Measurements from ENCODE around the gene SEMA6B. TPM values are rescaled to one million over a fixed set of nuclear protein-coding genes. Genes with fewer than 3 reads are reported as not detected.

SEMA6B gene
- polyA plus RNA-seq, 1 of the 3 experiments (the other 2 are of a cell fraction), result 3.7 TPM

- Histone ChIP-seq H3K9me3 (no peaks in the 10 kb centered on the region), H4K20me1 (ENCODE audit: insufficient read depth) (no peaks in the 10 kb centered on the region), H3K27me3 (ENCODE audit: insufficient read depth) (peaks cover 41% of the 10 kb centered on the region; the same call in 1 of the 2 replicates), H3K27ac (ENCODE audit: low read depth in 2 of 2, low read length in 1 of 2) (no peak overlapping the region), H3K4me3 (ENCODE audit: low read depth in 2 of 2, low read length in 1 of 2) (no peak overlapping the region), H3K9me2 (no peaks in the 10 kb centered on the region), H3K36me3 (replicated peaks in 1 of 2; ENCODE audit: control insufficient read depth in 1 of 2, insufficient read depth in 2 of 2, low read length in 1 of 2) (no peaks in the 10 kb centered on the region), H3K4me2 (no peak overlapping the region), H3K4me1 (ENCODE audit: control insufficient read depth in 1 of 2, insufficient read depth in 2 of 2, low read depth in 1 of 2, low read length in 1 of 2) (peaks cover 0 to 2% of the 10 kb centered on the region in 2 experiments; a peak in 1 of 4 replicates), H2AFZ (ENCODE audit: low read depth) (no peak overlapping the region), H3K9ac (no peak overlapping the region), H3F3A (replicated peaks; ENCODE audit: insufficient read depth) (peaks cover 3% of the 10 kb centered on the region), H3K79me2 (ENCODE audit: insufficient read depth) (no peaks in the 10 kb centered on the region)
- TF ChIP-seq USF1 (IDR thresholded peaks at IDR 0.05; ENCODE audit: borderline replicate concordance, low read depth), result no peak
- TF ChIP-seq ELF1 (IDR thresholded peaks at IDR 0.05), result no peak
- TF ChIP-seq TCF12 (IDR thresholded peaks at IDR 0.05), result no peak
- TF ChIP-seq, protein P1, sequence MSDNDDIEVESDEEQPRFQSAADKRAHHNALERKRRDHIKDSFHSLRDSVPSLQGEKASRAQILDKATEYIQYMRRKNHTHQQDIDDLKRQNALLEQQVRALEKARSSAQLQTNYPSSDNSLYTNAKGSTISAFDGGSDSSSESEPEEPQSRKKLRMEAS (IDR thresholded peaks at IDR 0.05; ENCODE audit: low read depth), result peak; percentile 62; the same call in 1 of the 2 replicates
- peak; percentile 37; the same call in 1 of the 2 replicates for TF ChIP-seq FOSL2 (IDR thresholded peaks at IDR 0.05; ENCODE audit: borderline replicate concordance, low read depth)
- TF ChIP-seq RXRA (IDR thresholded peaks at IDR 0.05; ENCODE audit: borderline replicate concordance, low read depth), result no peak
- TF ChIP-seq CHD2 (IDR thresholded peaks at IDR 0.05; ENCODE audit: low read length, partially characterized antibody), result no peak
- TF ChIP-seq, protein P2, sequence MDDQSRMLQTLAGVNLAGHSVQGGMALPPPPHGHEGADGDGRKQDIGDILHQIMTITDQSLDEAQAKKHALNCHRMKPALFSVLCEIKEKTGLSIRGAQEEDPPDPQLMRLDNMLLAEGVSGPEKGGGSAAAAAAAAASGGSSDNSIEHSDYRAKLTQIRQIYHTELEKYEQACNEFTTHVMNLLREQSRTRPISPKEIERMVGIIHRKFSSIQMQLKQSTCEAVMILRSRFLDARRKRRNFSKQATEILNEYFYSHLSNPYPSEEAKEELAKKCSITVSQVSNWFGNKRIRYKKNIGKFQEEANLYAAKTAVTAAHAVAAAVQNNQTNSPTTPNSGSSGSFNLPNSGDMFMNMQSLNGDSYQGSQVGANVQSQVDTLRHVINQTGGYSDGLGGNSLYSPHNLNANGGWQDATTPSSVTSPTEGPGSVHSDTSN (IDR thresholded peaks at IDR 0.05), result peak; percentile 62
- TF ChIP-seq REST (IDR thresholded peaks at IDR 0.05; ENCODE audit: low read depth, low read length), result no peak
- TF ChIP-seq EZH2phosphoT487 (IDR thresholded peaks at IDR 0.05; ENCODE audit: borderline replicate concordance, low read depth), result no peak
- no peak for TF ChIP-seq NRF1 (IDR thresholded peaks at IDR 0.05; ENCODE audit: low read depth, low read length)
- ChIA-PET POLR2A (no interaction called here), CTCF (interaction anchor here (0.8 to 9.9 kb wide), 9 partner anchors 9 to 68 kb away, joined by 3 to 93 read pairs (median 4); partner anchors contain the start of gene PLIN5)
- WGBS (ENCODE audit: low lambda C conversion rate), result 31% methylated on average over 6 of the region's 6 CpGs
- DNase-seq, result no peak
Measured at GRCh38 chr19:4593409-4593851, 33.9 kb upstream of the SEMA6B start.
